Endothelial cell of umbilical vein (primary cell): ENCODE results near the gene IFIT3. TPM values are rescaled to one million over a fixed set of nuclear protein-coding genes. Genes with fewer than 3 reads are reported as not detected.

Experiments
- BruUV-seq: library from RNA; stranded (reverse); fragments of 400-500 nt; replicated peaks from 2 replicates; lab custom pipeline; 2021; lab: Mats Ljungman, UMichigan
- CTCF ChIA-PET: fragments of 300-600, 350-600 bp; sonication (Branson Sonifier 250); formaldehyde crosslinking; loops from one replicate; lab custom pipeline; 2021; ENCODE audit warnings: antibody characterized with exemption, inconsistent platforms; lab: Charles Lee
- POLR2A ChIA-PET: fragments of 300-600, 350-600 bp; sonication (Branson Sonifier 250); formaldehyde crosslinking; loops from one replicate; lab custom pipeline; 2021; ENCODE audit warnings: antibody characterized with exemption, inconsistent platforms; lab: Charles Lee
- DNase-seq: peaks from one replicate; pipeline ENCODE4 v3.0.0-alpha.2; 2011; ENCODE audit warnings: low read depth, low spot score
- FAIRE-seq: peaks from 2 replicates; lab custom pipeline; 2011; peaks lifted over from hg19 to GRCh38; lab: Jason Lieb, UNC
- H2AFZ ChIP-seq: 2 replicates; pipeline ENCODE4 v1.6.0; 2012; ENCODE audit warnings: low read depth, low read length, control low read depth, inconsistent platforms
- H3K27ac ChIP-seq: 2 replicates; pipeline ENCODE4 v1.5.1; 2011; ENCODE audit warnings: low read depth, mild to moderate bottlenecking, control low read depth, low read length, moderate library complexity; ENCODE audit not compliant: insufficient read depth
- H3K27me3 ChIP-seq, 2 experiments: 2 replicates each; pipeline versions ENCODE4 v1.6.0 to v1.6.1; 2011; ENCODE audit warnings: low read length in 2 of 2, mixed read lengths in 1 of 2; ENCODE audit not compliant: control insufficient read depth in 2 of 2, insufficient read depth in 2 of 2
- H3K36me3 ChIP-seq, 2 experiments: 2 replicates in 1 of 2; 3 replicates in 1 of 2; pipeline ENCODE4 v1.5.1; 2011; ENCODE audit warnings: low read length in 2 of 2, mild to moderate bottlenecking in 1 of 2, moderate library complexity in 1 of 2; ENCODE audit not compliant: control insufficient read depth in 2 of 2, insufficient read depth in 2 of 2; ENCODE audit errors: extremely low read depth in 1 of 2
- H3K4me1 ChIP-seq: 3 replicates; pipeline ENCODE4 v1.5.1; 2011; ENCODE audit warnings: mild to moderate bottlenecking, low read length; ENCODE audit not compliant: control insufficient read depth, insufficient read depth; ENCODE audit errors: extremely low read depth
- H3K4me2 ChIP-seq: 2 replicates; pipeline ENCODE4 v1.6.1; 2011; ENCODE audit warnings: low read length, control low read depth, mixed read lengths; ENCODE audit not compliant: insufficient read depth
- H3K4me3 ChIP-seq, 3 experiments: fragments of 200-600 bp in 1 of 3; sonication (generic), shearing (Covaris generic) in 1 of 3; replicated peaks in 1 of 3; 2 replicates each; pipeline ENCODE4 v1.5.1; 2011 to 2016; ENCODE audit warnings: control low read depth in 3 of 3, low read length in 3 of 3, mild to moderate bottlenecking in 2 of 3, inconsistent platforms in 1 of 3, low read depth in 1 of 3, moderate library complexity in 1 of 3; ENCODE audit not compliant: insufficient read depth in 1 of 3
- H3K79me2 ChIP-seq: 2 replicates; pipeline ENCODE4 v1.6.0; 2012; ENCODE audit warnings: low read length, inconsistent platforms; ENCODE audit not compliant: control insufficient read depth, insufficient read depth
- H3K9ac ChIP-seq: replicated peaks from 2 replicates; pipeline ENCODE3; 2011; ENCODE audit warnings: low read length, control low read depth; ENCODE audit not compliant: insufficient read depth; ENCODE audit errors: extremely low read depth
- H3K9me1 ChIP-seq: replicated peaks from 3 replicates; pipeline ENCODE4 v1.6.0; 2011; ENCODE audit warnings: mild to moderate bottlenecking, low read length; ENCODE audit not compliant: control insufficient read depth, insufficient read depth; ENCODE audit errors: extremely low read depth
- H3K9me3 ChIP-seq: replicated peaks from 2 replicates; pipeline ENCODE4 v1.5.1; 2012; ENCODE audit warnings: low read length, inconsistent platforms; ENCODE audit not compliant: control insufficient read depth, insufficient read depth
- H4K20me1 ChIP-seq: replicated peaks from 2 replicates; pipeline ENCODE3; 2011; ENCODE audit warnings: mild to moderate bottlenecking, low read length; ENCODE audit not compliant: control insufficient read depth, insufficient read depth; ENCODE audit errors: extremely low read depth
- EZH2 ChIP-seq: IDR thresholded peaks from 2 replicates; pipeline ENCODE4 v1.6.1; 2012; ENCODE audit warnings: borderline replicate concordance, low read depth, mild to moderate bottlenecking, moderate library complexity, low read length, inconsistent platforms; ENCODE audit not compliant: severe bottlenecking
- FOS ChIP-seq: IDR thresholded peaks from 2 replicates; pipeline ENCODE4 v1.6.1; 2011; ENCODE audit warnings: mild to moderate bottlenecking, low read length, moderate library complexity, borderline replicate concordance; ENCODE audit not compliant: insufficient read depth
- GATA2 ChIP-seq: IDR thresholded peaks from 2 replicates; pipeline ENCODE4 v1.7.0; 2011; ENCODE audit warnings: low read depth, mild to moderate bottlenecking, moderate library complexity, mixed read lengths, low read length; ENCODE audit not compliant: insufficient read length, insufficient read depth
- JUN ChIP-seq: IDR thresholded peaks from 2 replicates; pipeline ENCODE4 v1.6.1; 2011; ENCODE audit warnings: borderline replicate concordance, low read depth; ENCODE audit not compliant: insufficient read length, insufficient read depth
- MYC ChIP-seq: IDR thresholded peaks from one replicate; pipeline ENCODE4 v1.6.1; 2011; ENCODE audit warnings: mild to moderate bottlenecking, low read depth, low read length
- POLR2A ChIP-seq: IDR thresholded peaks from 2 replicates; pipeline ENCODE4 v1.6.1; 2012; ENCODE audit warnings: low read depth, mild to moderate bottlenecking, control low read depth, low read length
- POLR2AphosphoS5 ChIP-seq: IDR thresholded peaks from 2 replicates; pipeline ENCODE4 v1.6.1; 2012; ENCODE audit warnings: low read depth, mild to moderate bottlenecking, control low read depth, low read length, moderate library complexity; ENCODE audit not compliant: insufficient read depth
- dilution Hi-C: fragments of 300-500 bp; cut with MboI; formaldehyde crosslinking; loops from one replicate; pipeline ENCODE4 v1.15.0; 2019; ENCODE audit warnings: low sequenced_read_pairs; ENCODE audit not compliant: extremely low pct_ligation_motif_present
- intact Hi-C: fragments of 100-400 bp; cut with micrococcal nuclease; formaldehyde crosslinking; loops from one replicate; pipeline ENCODE4 v1.10.0; 2022
- polyA plus RNA-seq, 4 experiments: library from polyadenylated mRNA; depleted of rRNA in 3 of 4; stranded (reverse) in 3 of 4; unstranded in 1 of 4; fragments of >200 nt; gene quantifications; 2 replicates each; pipeline versions ENCODE4 v1.2.1 to v1.2.3, GENCODE V29; 2011 to 2012; ENCODE audit warnings: missing spikeins in 1 of 4
- total RNA-seq: library from RNA; stranded (reverse); gene quantifications from 2 replicates; pipeline ENCODE4 v1.2.3, GENCODE V29; 2021
- TF ChIP-seq, protein P1 (sequence below), 2 donors: IDR thresholded peaks; 1 replicate in 1 of 2; 2 replicates in 1 of 2; pipeline ENCODE4 v1.5.1; 2011; ENCODE audit warnings: low read length in 2 of 2, mild to moderate bottlenecking in 2 of 2, moderate library complexity in 2 of 2, control low read depth in 1 of 2, inconsistent platforms in 1 of 2, low read depth in 1 of 2; ENCODE audit not compliant: insufficient read depth in 1 of 2; ENCODE audit errors: extremely low read depth in 1 of 2
- TF ChIP-seq, protein P2 (sequence below): IDR thresholded peaks from 2 replicates; pipeline ENCODE4 v1.6.1; 2011; ENCODE audit not compliant: insufficient read depth, insufficient read length

IFIT3 gene
- total and polyA plus RNA-seq, 2 donors (not counting 3 experiments of a cell fraction or from before 2014, with no cell fraction given), result 1.2 to 3.1 TPM

DNA sequence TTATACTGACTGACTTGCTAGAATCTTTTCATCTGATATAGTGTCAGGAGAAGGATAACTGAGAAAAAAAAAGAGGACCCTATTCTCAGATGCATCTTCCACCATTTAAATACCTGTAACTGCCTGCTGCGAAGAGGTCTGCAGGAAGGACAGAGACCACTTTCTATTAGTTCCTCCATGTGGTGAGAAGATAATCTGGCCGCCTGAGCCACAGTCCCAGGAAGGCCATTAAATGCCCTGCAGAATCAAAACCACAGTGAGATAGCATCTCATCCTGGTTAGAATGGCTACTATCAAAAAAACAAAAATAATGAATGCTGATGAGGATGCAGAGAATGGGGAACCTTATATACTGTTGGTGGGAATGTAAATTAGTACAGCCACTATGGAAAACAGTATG lies 30.2 kb downstream of the IFIT3 start:
- Histone ChIP-seq H3K27ac (no peak overlapping the region), H3K9ac (no peak overlapping the region), H3K9me1 (no peaks in the 10 kb centered on the region), H2AFZ (no peak overlapping the region), H4K20me1 (no peaks in the 10 kb centered on the region), H3K4me1 (no peaks in the 10 kb centered on the region), H3K79me2 (no peaks in the 10 kb centered on the region), H3K9me3 (no peaks in the 10 kb centered on the region), H3K36me3 (no peaks in the 10 kb centered on the region), H3K4me3 (no peak overlapping the region), H3K27me3 (peaks cover 3 to 17% of the 10 kb centered on the region in 2 experiments), H3K4me2 (no peak overlapping the region)
- BruUV-seq, result no TSS peak
- ChIA-PET POLR2A (no interaction called here), CTCF (interaction anchor here (1.1 to 1.7 kb wide), 2 partner anchors 14 to 43 kb away, joined by 3 to 4 read pairs; no protein-coding TSS in a partner anchor)
- no peak for TF ChIP-seq POLR2A
- no peak for TF ChIP-seq JUN
- no peak for TF ChIP-seq POLR2AphosphoS5
- no peak for TF ChIP-seq FOS
- no peak for DNase-seq
- intact Hi-C loops (no loop called here), dilution Hi-C loops (no loop called here)
- no peak for FAIRE-seq

DNA sequence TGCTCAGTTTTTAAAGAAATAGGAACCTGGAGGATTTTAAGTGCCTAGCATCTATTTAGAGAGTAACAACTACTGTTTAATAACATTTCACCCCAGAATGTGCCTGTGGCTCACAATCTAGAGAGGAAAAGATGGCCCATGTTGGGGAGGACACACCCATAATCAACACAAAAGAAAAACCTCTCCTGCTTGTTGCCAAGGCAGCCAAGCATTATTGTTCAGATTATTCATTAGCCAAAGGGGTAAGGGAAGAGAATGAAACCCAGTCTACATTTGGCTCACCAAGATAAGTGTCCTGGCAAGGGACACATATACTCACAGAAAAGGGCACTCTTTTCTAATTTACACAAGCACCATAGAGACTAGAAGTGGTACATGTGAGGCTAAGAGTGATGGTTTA lies 32.4 kb downstream of the IFIT3 start:
- no peaks in the 10 kb centered on the region for H3K9me3 ChIP-seq
- H3K27ac ChIP-seq, result no peak overlapping the region
- no peaks in the 10 kb centered on the region for H3K79me2 ChIP-seq
- H4K20me1 ChIP-seq, result no peaks in the 10 kb centered on the region
- ChIA-PET POLR2A (no interaction called here), CTCF (interaction anchor here (1.1 kb wide), 1 partner anchor 9 kb away, joined by 4 read pairs; no protein-coding TSS in a partner anchor)
- no peak overlapping the region for H2AFZ ChIP-seq
- FAIRE-seq, result no peak
- no peak overlapping the region for H3K9ac ChIP-seq
- intact Hi-C loops, result no loop called here
- H3K4me2 ChIP-seq, result no peak overlapping the region
- dilution Hi-C loops, result no loop called here
- no peaks in the 10 kb centered on the region for H3K9me1 ChIP-seq
- TF ChIP-seq MYC (no peak), FOS (no peak), EZH2 (no peak), JUN (no peak), POLR2A (no peak), POLR2AphosphoS5 (no peak), GATA2 (no peak)
- TF ChIP-seq, protein P1, sequence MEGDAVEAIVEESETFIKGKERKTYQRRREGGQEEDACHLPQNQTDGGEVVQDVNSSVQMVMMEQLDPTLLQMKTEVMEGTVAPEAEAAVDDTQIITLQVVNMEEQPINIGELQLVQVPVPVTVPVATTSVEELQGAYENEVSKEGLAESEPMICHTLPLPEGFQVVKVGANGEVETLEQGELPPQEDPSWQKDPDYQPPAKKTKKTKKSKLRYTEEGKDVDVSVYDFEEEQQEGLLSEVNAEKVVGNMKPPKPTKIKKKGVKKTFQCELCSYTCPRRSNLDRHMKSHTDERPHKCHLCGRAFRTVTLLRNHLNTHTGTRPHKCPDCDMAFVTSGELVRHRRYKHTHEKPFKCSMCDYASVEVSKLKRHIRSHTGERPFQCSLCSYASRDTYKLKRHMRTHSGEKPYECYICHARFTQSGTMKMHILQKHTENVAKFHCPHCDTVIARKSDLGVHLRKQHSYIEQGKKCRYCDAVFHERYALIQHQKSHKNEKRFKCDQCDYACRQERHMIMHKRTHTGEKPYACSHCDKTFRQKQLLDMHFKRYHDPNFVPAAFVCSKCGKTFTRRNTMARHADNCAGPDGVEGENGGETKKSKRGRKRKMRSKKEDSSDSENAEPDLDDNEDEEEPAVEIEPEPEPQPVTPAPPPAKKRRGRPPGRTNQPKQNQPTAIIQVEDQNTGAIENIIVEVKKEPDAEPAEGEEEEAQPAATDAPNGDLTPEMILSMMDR (IDR thresholded peaks at IDR 0.05; ENCODE audit: extremely low read depth in 1 of 2, insufficient read depth in 1 of 2, low read depth in 1 of 2, low read length in 2 of 2), result no peak
- TF ChIP-seq, protein P2, sequence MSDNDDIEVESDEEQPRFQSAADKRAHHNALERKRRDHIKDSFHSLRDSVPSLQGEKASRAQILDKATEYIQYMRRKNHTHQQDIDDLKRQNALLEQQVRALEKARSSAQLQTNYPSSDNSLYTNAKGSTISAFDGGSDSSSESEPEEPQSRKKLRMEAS, result no peak
- no TSS peak for BruUV-seq
- no peaks in the 10 kb centered on the region for H3K36me3 ChIP-seq
- peaks cover 11 to 25% of the 10 kb centered on the region in 2 experiments for H3K27me3 ChIP-seq
- no peak for DNase-seq
- H3K4me1 ChIP-seq, result no peaks in the 10 kb centered on the region
- H3K4me3 ChIP-seq, result no peak overlapping the region
